RCC 7860 (cell line): ENCODE results near the gene CNN1.

Experiments
- DNase-seq: peaks from one replicate; pipeline ENCODE4 v3.0.0-alpha.2; 2015; ENCODE audit warnings: low spot score
- FAIRE-seq: peaks from 2 replicates; lab custom pipeline; 2012; peaks lifted over from hg19 to GRCh38; lab: Jason Lieb, UNC

Gene CNN1

GRCh38 chr19:11534538-11534937 lies 4.1 kb upstream of the CNN1 start:
- no peak for DNase-seq
- no peak for FAIRE-seq

GRCh38 chr19:11534948-11535347 lies 3.7 kb upstream of the CNN1 start:
- FAIRE-seq (no peak), DNase-seq (no peak)

GRCh38 chr19:11535792-11536595 lies 2.7 kb upstream of the CNN1 start:
- no peak for FAIRE-seq
- peak; percentile 70 for DNase-seq

GRCh38 chr19:11539495-11540365 lies 1.1 kb downstream of the CNN1 start:
- no peak for DNase-seq
- FAIRE-seq = no peak

- no peak for FAIRE-seq
- no peak for DNase-seq
Observed at GRCh38 chr19:11540645-11541044, 2.0 kb downstream of the CNN1 start.

- no peak for DNase-seq
- no peak for FAIRE-seq
Observed at GRCh38 chr19:11541238-11541637, 2.6 kb downstream of the CNN1 start.

- DNase-seq (no peak), FAIRE-seq (no peak)
Observed at GRCh38 chr19:11547929-11548700, 9.5 kb downstream of the CNN1 start.

GRCh38 chr19:11549386-11549953 lies 10.8 kb downstream of the CNN1 start:
- no peak for DNase-seq
- no peak for FAIRE-seq

- FAIRE-seq (no peak), DNase-seq (no peak)
Observed at GRCh38 chr19:11550265-11550664, 11.6 kb downstream of the CNN1 start.

- FAIRE-seq (no peak), DNase-seq (no peak)
Observed at GRCh38 chr19:11551603-11552235, 13.1 kb downstream of the CNN1 start.

GRCh38 chr19:11552666-11553372 lies 14.2 kb downstream of the CNN1 start:
- FAIRE-seq (no peak), DNase-seq (no peak)

- DNase-seq (no peak), FAIRE-seq (no peak)
Observed at GRCh38 chr19:11554160-11554559, 15.5 kb downstream of the CNN1 start.

- FAIRE-seq (no peak), DNase-seq (no peak)
Observed at GRCh38 chr19:11555246-11555645, 16.6 kb downstream of the CNN1 start.

- DNase-seq (no peak), FAIRE-seq (no peak)
Observed at GRCh38 chr19:11556634-11557420, 18.2 kb downstream of the CNN1 start.

- DNase-seq (peak; percentile 96), FAIRE-seq (peak; percentile 81)
Observed at GRCh38 chr19:11558881-11559828, 20.5 kb downstream of the CNN1 start, which contains the start of gene ELOF1. Gene ELOF1, minus strand, starts transcription at chr19:11559230. Its CDS starts 4,883 bp downstream, at chr19:11554347.

- FAIRE-seq (peak; percentile 39), DNase-seq (peak; percentile 63)
Observed at GRCh38 chr19:11560404-11561051, 21.9 kb downstream of the CNN1 start.

- FAIRE-seq (no peak), DNase-seq (no peak)
Observed at GRCh38 chr19:11563532-11563931, 24.9 kb downstream of the CNN1 start.
